Small intestine (tissue), 7 donors: Measurements from ENCODE around the gene CCDC57. TPM values are rescaled to one million over a fixed set of nuclear protein-coding genes. Genes with fewer than 3 reads are reported as not detected.

Experiments
- DNase-seq, 2 donors: peaks; one replicate each; pipeline versions ENCODE4 v3.0.0 to v3.0.0-alpha.2; 2013
- FAIRE-seq: peaks from 2 replicates; lab custom pipeline; 2012; peaks lifted over from hg19 to GRCh38; lab: Jason Lieb, UNC
- H3K27ac ChIP-seq, 3 donors: one replicate each; pipeline ENCODE4 v1.5.1; 2013; ENCODE audit warnings: low read length in 2 of 3, mild to moderate bottlenecking in 2 of 3, control low read depth in 1 of 3, inconsistent platforms in 1 of 3, low read depth in 1 of 3, moderate library complexity in 1 of 3
- H3K27me3 ChIP-seq, 3 donors: one replicate each; pipeline ENCODE4 v1.6.1; 2013; ENCODE audit warnings: low read length in 3 of 3, inconsistent platforms in 1 of 3; ENCODE audit not compliant: control insufficient read depth in 3 of 3, insufficient read depth in 3 of 3
- H3K36me3 ChIP-seq, 3 donors: one replicate each; pipeline ENCODE4 v1.6.1; 2013; ENCODE audit warnings: low read length in 3 of 3, inconsistent platforms in 1 of 3, low read depth in 1 of 3, mild to moderate bottlenecking in 1 of 3, moderate library complexity in 1 of 3; ENCODE audit not compliant: control insufficient read depth in 3 of 3, insufficient read depth in 2 of 3
- H3K4me1 ChIP-seq, 3 donors: one replicate each; pipeline ENCODE4 v1.6.1; 2013; ENCODE audit warnings: low read length in 2 of 3, inconsistent platforms in 1 of 3, low read depth in 1 of 3, mild to moderate bottlenecking in 1 of 3, moderate library complexity in 1 of 3; ENCODE audit not compliant: control insufficient read depth in 3 of 3, insufficient read depth in 2 of 3
- H3K4me3 ChIP-seq, 3 donors: one replicate each; pipeline ENCODE4 v1.5.1; 2013; ENCODE audit warnings: low read length in 3 of 3, control low read depth in 1 of 3, inconsistent platforms in 1 of 3, low read depth in 1 of 3, mild to moderate bottlenecking in 1 of 3, moderate library complexity in 1 of 3
- H3K9me3 ChIP-seq, 2 donors: one replicate each; pipeline ENCODE4 v1.6.1; 2013; ENCODE audit warnings: low read depth in 1 of 2, low read length in 1 of 2; ENCODE audit not compliant: control insufficient read depth in 2 of 2, insufficient read depth in 1 of 2
- WGBS, 3 donors: extraction: QIAGEN DNeasy Blood & Tissue Kit; methylation state at CpG; one replicate each; pipeline ENCODE4 v1.1.7; 2013; 5-methylcytosine and 5-hydroxymethylcytosine counted together
- polyA plus RNA-seq, 4 donors: library from polyadenylated mRNA; stranded (reverse) in 3 of 4; unstranded in 1 of 4; fragments of 200-250 nt in 3 of 4; fragments of 120-200 nt in 1 of 4; gene quantifications; one replicate each; pipeline versions ENCODE4 v1.2.1 to v1.2.3, GENCODE V29; 2013
- donor health status: healthy with polysubstance abuse.
- donor health status: control.
- donor health status: control.
- donor health status: Bipolar disorder and iron deficiency.
- donor health status: healthy.

CCDC57 gene
- polyA plus RNA-seq, 4 donors: 36.7 to 97.3 (median 44.6) TPM

- 90 to 95% (median 92%) methylated on average over 14 of the region's 14 CpGs for WGBS, 3 donors
- H3K4me3 ChIP-seq: no peak overlapping the region
- H3K9me3 ChIP-seq: peaks cover 0 to 6% of the 10 kb centered on the region in 2 donors
- FAIRE-seq (no peak), DNase-seq (no peak)
- no peaks in the 10 kb centered on the region for H3K27me3 ChIP-seq
- peaks cover 0 to 12% (median 2%) of the 10 kb centered on the region in 3 donors for H3K4me1 ChIP-seq
- no peak overlapping the region for H3K27ac ChIP-seq
- peaks cover 0 to 63% (median 4%) of the 10 kb centered on the region in 3 donors for H3K36me3 ChIP-seq
These were observed 40.8 kb downstream of the CCDC57 start for GRCh38 chr17:82171750-82172375.

GRCh38 chr17:82170412-82170961 lies 42.2 kb downstream of the CCDC57 start:
- Histone ChIP-seq H3K4me3 (no peak overlapping the region), H3K4me1 (peaks cover 0 to 3% (median 2%) of the 10 kb centered on the region in 3 donors), H3K9me3 (no peaks in the 10 kb centered on the region), H3K27ac (no peak overlapping the region), H3K36me3 (peaks cover 0 to 68% (median 4%) of the 10 kb centered on the region in 3 donors), H3K27me3 (no peaks in the 10 kb centered on the region)
- FAIRE-seq (no peak), DNase-seq (no peak)
- 82 to 87% (median 84%) methylated on average over 18 to 19 of the region's 19 CpGs for WGBS, 3 donors

GRCh38 chr17:82168568-82168967 lies 44.1 kb downstream of the CCDC57 start:
- Histone ChIP-seq H3K27ac (no peak overlapping the region), H3K4me3 (no peak overlapping the region), H3K4me1 (no peaks in the 10 kb centered on the region), H3K27me3 (no peaks in the 10 kb centered on the region), H3K36me3 (peaks cover 0 to 58% (median 4%) of the 10 kb centered on the region in 3 donors), H3K9me3 (no peaks in the 10 kb centered on the region)
- DNase-seq: no peak
- no peak for FAIRE-seq
- WGBS, 3 donors: 85 to 92% (median 91%) methylated on average over 6 of the region's 6 CpGs

GRCh38 chr17:82167028-82167427 lies 45.6 kb downstream of the CCDC57 start:
- H3K9me3 ChIP-seq: no peaks in the 10 kb centered on the region
- no peak overlapping the region for H3K4me3 ChIP-seq
- H3K27me3 ChIP-seq: no peaks in the 10 kb centered on the region
- WGBS, 3 donors: 92 to 97% (median 96%) methylated on average over 5 of the region's 5 CpGs
- no peak overlapping the region for H3K27ac ChIP-seq
- FAIRE-seq (no peak), DNase-seq (no peak)
- no peaks in the 10 kb centered on the region for H3K4me1 ChIP-seq
- H3K36me3 ChIP-seq: peaks cover 2 to 60% (median 7%) of the 10 kb centered on the region in 3 donors

- FAIRE-seq (no peak), DNase-seq (no peak)
- Histone ChIP-seq H3K4me3 (no peak overlapping the region), H3K27ac (no peak overlapping the region), H3K36me3 (peaks cover 2 to 51% (median 2%) of the 10 kb centered on the region in 3 donors), H3K4me1 (no peaks in the 10 kb centered on the region), H3K9me3 (no peaks in the 10 kb centered on the region), H3K27me3 (no peaks in the 10 kb centered on the region)
- WGBS, 3 donors: 92 to 99% (median 95%) methylated on average over 3 of the region's 3 CpGs
These were observed 47.8 kb downstream of the CCDC57 start for GRCh38 chr17:82164853-82165252.

- no peaks in the 10 kb centered on the region for H3K27me3 ChIP-seq
- H3K9me3 ChIP-seq: no peaks in the 10 kb centered on the region
- no peak overlapping the region for H3K27ac ChIP-seq
- H3K36me3 ChIP-seq: peaks cover 2 to 66% (median 2%) of the 10 kb centered on the region in 3 donors
- no peaks in the 10 kb centered on the region for H3K4me1 ChIP-seq
- H3K4me3 ChIP-seq: no peak overlapping the region
- 86% methylated on average over 8 of the region's 8 CpGs for WGBS, 3 donors
- DNase-seq (no peak), FAIRE-seq (no peak)
These were observed 51.4 kb downstream of the CCDC57 start for GRCh38 chr17:82161216-82161615.

GRCh38 chr17:82160075-82160474 lies 52.6 kb downstream of the CCDC57 start:
- FAIRE-seq: no peak
- no peaks in the 10 kb centered on the region for H3K9me3 ChIP-seq
- H3K4me1 ChIP-seq: no peaks in the 10 kb centered on the region
- no peaks in the 10 kb centered on the region for H3K27me3 ChIP-seq
- no peak overlapping the region for H3K27ac ChIP-seq
- H3K4me3 ChIP-seq: no peak overlapping the region
- 41 to 65% (median 53%) methylated on average over 5 of the region's 5 CpGs for WGBS, 3 donors
- peak in 1 of 2 donors; percentile 15 for DNase-seq
- peaks cover 2 to 69% (median 2%) of the 10 kb centered on the region in 3 donors for H3K36me3 ChIP-seq

GRCh38 chr17:82158825-82159224 lies 53.8 kb downstream of the CCDC57 start:
- Histone ChIP-seq H3K27me3 (no peaks in the 10 kb centered on the region), H3K9me3 (no peaks in the 10 kb centered on the region), H3K27ac (no peak overlapping the region), H3K4me1 (no peaks in the 10 kb centered on the region), H3K36me3 (peaks cover 2 to 81% (median 2%) of the 10 kb centered on the region in 3 donors), H3K4me3 (no peak overlapping the region)
- DNase-seq (no peak), FAIRE-seq (no peak)
- WGBS, 3 donors: 89 to 93% (median 92%) methylated on average over 10 of the region's 10 CpGs
